LHCN-M2 (cell line): ENCODE measurements around the gene SV2B. TPM values are rescaled to one million over a fixed set of nuclear protein-coding genes. Genes with fewer than 3 reads are reported as not detected.

Experiments
- total RNA-seq: library from RNA; depleted of rRNA; stranded (reverse); fragments of >200 nt; gene quantifications from 2 replicates; pipeline ENCODE4 v1.2.3, GENCODE V29; 2014; rRNA removed

Gene SV2B
- total RNA-seq, 1 experiment from 2014 or later = not detected

Other genes with a start within 250 kb of the SV2B start
- 32.1 and 36.1 TPM in 2 replicates for gene FURIN, start 231.7 kb upstream of the SV2B start, total RNA-seq
- gene FES, start 215.8 kb upstream of the SV2B start, total RNA-seq = 0.34 and 0.64 TPM in 2 replicates
- gene MAN2A2, start 197.0 kb upstream of the SV2B start, total RNA-seq = 5.4 and 6.6 TPM in 2 replicates
- gene HDDC3, start 167.7 kb upstream of the SV2B start, total RNA-seq = 11.9 and 13.2 TPM in 2 replicates
- gene UNC45A, start 165.0 kb upstream of the SV2B start, total RNA-seq = 73.0 and 82.8 TPM in 2 replicates
- gene RCCD1, start 145.4 kb upstream of the SV2B start, total RNA-seq = 21.9 and 23.5 TPM in 2 replicates
- gene PRC1, start 105.7 kb upstream of the SV2B start, total RNA-seq = 361 and 388 TPM in 2 replicates
- 7.2 and 7.3 TPM in 2 replicates for gene VPS33B, start 77.7 kb upstream of the SV2B start, total RNA-seq